Measurements from ENCODE around the gene TOE1. TPM values are rescaled to one million over a fixed set of nuclear protein-coding genes. Genes with fewer than 3 reads are reported as not detected.
A peak's percentile ranks its signal among the peaks of the same experiment; 100 is the strongest.
"Not testable (repeated sequence)": the region's sequence is repeated elsewhere in the genome, so short reads cannot be mapped to it uniquely, and the experiment has no call there.

The TOE1 gene
- 5.2 and 9.5 TPM in 2 replicates for total RNA-seq

DNA sequence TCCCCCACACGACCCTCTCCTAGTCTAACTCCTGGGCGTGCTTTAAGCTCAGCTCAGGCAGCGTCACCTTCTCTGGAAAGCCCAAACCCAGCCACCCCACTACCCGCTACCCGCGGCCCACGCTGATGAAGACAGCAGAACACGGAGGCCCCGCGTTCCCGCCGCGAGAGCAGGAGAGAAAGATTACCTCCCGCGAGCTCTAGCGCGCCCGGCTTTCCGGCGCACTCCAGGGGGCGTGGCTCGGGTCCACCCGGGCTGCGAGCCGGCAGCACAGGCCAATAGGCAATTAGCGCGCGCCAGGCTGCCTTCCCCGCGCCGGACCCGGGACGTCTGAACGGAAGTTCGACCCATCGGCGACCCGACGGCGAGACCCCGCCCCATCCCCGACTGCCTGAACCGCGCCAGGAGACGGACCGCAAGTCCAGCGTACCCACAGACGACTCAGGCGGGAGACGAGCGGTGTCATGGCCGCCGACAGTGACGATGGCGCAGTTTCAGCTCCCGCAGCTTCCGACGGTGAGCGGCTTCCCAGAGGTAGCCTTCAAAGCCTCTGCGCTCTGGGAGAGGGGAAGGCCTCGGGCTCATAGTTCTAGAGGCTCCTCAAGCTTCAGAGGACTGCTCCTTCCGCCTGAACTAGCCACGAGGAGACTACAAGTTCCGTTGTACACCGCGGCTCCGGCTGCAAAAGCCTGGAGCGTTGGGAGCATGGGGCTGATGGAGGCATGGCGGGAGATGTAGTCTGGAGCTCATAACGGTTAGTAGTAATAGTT lies at the start of gene TOE1, which contains the start of gene MUTYH:
Gene TOE1, plus strand, starts transcription at position 382 of the 770 bp plus-strand sequence. Its CDS starts 83 bp downstream, at position 465.
Gene MUTYH, minus strand, starts transcription at position 652 of the 770 bp plus-strand sequence. CDS start 5,935 bp downstream, outside the sequence.
- Histone ChIP-seq H3K27me3 (ENCODE audit: control insufficient read depth, insufficient read depth, low read length) (no peaks in the 10 kb centered on the region), H3K36me3 (ENCODE audit: control insufficient read depth, insufficient read depth, low read length) (peaks cover 10% of the 10 kb centered on the region), H3K4me3 (ENCODE audit: low read depth, low read length) (peak within 1 kb of the TSS; percentile 66)
- no peak for TF ChIP-seq CTCF (IDR thresholded peaks at IDR 0.05; ENCODE audit: insufficient read depth, low read length, severe bottlenecking)
- DNase-seq (ENCODE audit: low read depth), result peak; percentile 78
- FAIRE-seq, result no peak

- FAIRE-seq; H3K27me3 ChIP-seq (ENCODE audit: control insufficient read depth, insufficient read depth, low read length); DNase-seq (ENCODE audit: low read depth); H3K4me3 ChIP-seq (ENCODE audit: low read depth, low read length); H3K36me3 ChIP-seq (ENCODE audit: control insufficient read depth, insufficient read depth, low read length): not testable (repeated sequence)
These were observed 49.0 kb upstream of the TOE1 start for GRCh38 chr1:45291002-45291401.

DNA sequence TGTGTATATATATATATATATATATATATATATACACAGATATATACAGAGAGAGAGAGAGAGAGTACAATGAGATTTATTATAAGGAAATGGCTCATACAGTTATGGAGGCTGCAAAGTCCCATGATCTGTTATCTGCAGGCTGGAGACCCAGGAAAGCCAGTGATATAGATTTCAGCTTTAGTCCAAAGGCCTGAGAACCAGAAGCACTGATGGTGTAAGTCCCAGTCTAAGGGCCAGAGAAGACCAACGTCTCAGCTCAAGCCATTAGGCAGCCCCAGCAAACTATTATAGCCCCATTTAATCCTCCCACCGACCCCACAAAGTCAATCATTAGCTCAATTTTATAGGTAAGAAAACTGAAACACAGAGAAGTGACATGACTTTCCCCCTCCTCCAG lies 48.3 kb upstream of the TOE1 start:
- Histone ChIP-seq H3K36me3 (ENCODE audit: control insufficient read depth, insufficient read depth, low read length) (no peaks in the 10 kb centered on the region), H3K27me3 (ENCODE audit: control insufficient read depth, insufficient read depth, low read length) (no peaks in the 10 kb centered on the region), H3K4me3 (ENCODE audit: low read depth, low read length) (no peak overlapping the region)
- TF ChIP-seq CTCF (IDR thresholded peaks at IDR 0.05; ENCODE audit: insufficient read depth, low read length, severe bottlenecking), result no peak
- FAIRE-seq (no peak), DNase-seq (ENCODE audit: low read depth) (no peak)

DNA sequence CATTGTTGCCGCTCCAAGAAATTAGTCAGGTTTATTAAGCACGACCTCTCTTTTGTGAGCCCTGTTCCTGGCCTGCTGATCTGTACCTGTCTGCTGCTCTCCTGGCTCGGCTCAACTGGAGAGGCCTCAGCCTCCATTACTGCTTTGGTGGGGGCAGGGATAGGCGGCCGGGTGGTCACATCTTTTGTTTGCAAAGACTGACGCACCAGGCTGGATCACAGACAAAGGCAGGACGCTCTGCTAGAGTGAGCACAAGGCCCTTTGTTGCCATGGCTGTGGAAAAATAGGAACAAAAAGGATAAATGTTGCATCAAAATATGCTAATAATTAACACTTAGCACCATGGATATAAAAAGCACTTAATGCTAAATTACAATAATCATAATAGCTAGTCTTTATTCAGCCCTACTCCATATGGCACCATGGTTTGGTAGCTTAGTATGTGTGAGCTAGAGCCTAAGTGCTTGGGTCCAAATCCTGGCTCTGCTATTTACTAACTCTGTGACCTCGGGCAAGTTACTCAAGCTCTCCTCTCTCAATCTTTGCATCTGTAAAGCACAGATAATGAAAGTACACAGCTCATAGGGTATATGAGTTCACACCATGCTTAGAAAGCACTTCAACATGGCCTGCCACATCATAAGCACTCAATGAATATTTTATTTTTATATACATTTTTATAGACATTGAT lies 42.2 kb upstream of the TOE1 start:
- TF ChIP-seq CTCF (IDR thresholded peaks at IDR 0.05; ENCODE audit: insufficient read depth, low read length, severe bottlenecking), result no peak
- H3K36me3 ChIP-seq (ENCODE audit: control insufficient read depth, insufficient read depth, low read length), result no peaks in the 10 kb centered on the region
- H3K27me3 ChIP-seq (ENCODE audit: control insufficient read depth, insufficient read depth, low read length), result no peaks in the 10 kb centered on the region
- no peak overlapping the region for H3K4me3 ChIP-seq (ENCODE audit: low read depth, low read length)
- DNase-seq (ENCODE audit: low read depth), result no peak
- FAIRE-seq, result no peak

GRCh38 chr1:45299296-45299695 lies 40.7 kb upstream of the TOE1 start:
- TF ChIP-seq CTCF (IDR thresholded peaks at IDR 0.05; ENCODE audit: insufficient read depth, low read length, severe bottlenecking), result no peak
- H3K36me3 ChIP-seq (ENCODE audit: control insufficient read depth, insufficient read depth, low read length), result no peaks in the 10 kb centered on the region
- no peak overlapping the region for H3K4me3 ChIP-seq (ENCODE audit: low read depth, low read length)
- DNase-seq (ENCODE audit: low read depth) (no peak), FAIRE-seq (no peak)
- no peaks in the 10 kb centered on the region for H3K27me3 ChIP-seq (ENCODE audit: control insufficient read depth, insufficient read depth, low read length)

DNA sequence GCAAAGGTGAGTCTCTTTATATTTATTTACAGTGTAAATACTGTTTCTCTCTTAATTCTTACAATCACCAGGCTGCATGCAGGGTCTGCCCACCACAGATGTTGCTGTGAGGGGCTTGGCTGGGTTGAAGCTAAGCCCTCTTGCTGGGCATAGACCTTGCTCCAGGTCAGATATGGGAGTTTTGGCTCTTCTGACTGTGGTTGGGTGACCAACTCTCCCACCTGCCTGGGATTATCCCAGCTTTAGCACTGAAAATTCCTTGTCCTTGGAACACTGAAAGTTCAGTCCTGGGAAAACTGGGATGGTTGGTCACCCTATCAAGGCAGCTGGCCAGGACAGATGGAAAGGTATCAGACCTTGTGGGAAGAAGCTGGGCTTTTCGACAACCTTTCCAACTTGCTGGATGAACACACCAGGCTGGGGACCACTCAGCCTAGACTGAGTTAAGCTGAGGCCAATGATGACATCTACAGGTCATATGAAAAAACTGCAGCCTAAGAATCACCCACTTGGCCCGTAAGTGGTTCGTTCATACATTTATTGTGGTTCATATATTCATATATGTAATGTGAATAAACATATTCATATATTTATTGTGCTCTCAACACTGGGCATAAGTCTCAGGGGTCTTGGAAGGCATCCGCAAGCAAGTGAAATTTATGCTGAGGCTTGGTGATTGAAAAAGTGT lies 39.8 kb upstream of the TOE1 start:
- TF ChIP-seq CTCF (IDR thresholded peaks at IDR 0.05; ENCODE audit: insufficient read depth, low read length, severe bottlenecking), result peak; percentile 69
- no peak for FAIRE-seq
- peak; percentile 67 for DNase-seq (ENCODE audit: low read depth)
- H3K4me3 ChIP-seq (ENCODE audit: low read depth, low read length), result no peak overlapping the region
- no peaks in the 10 kb centered on the region for H3K36me3 ChIP-seq (ENCODE audit: control insufficient read depth, insufficient read depth, low read length)
- no peaks in the 10 kb centered on the region for H3K27me3 ChIP-seq (ENCODE audit: control insufficient read depth, insufficient read depth, low read length)
